ENCODE results near the gene INTS15. TPM values are rescaled to one million over a fixed set of nuclear protein-coding genes. Genes with fewer than 3 reads are reported as not detected.

The INTS15 gene
- total RNA-seq, 1 donor from 2014 or later = 18.6 TPM

DNA sequence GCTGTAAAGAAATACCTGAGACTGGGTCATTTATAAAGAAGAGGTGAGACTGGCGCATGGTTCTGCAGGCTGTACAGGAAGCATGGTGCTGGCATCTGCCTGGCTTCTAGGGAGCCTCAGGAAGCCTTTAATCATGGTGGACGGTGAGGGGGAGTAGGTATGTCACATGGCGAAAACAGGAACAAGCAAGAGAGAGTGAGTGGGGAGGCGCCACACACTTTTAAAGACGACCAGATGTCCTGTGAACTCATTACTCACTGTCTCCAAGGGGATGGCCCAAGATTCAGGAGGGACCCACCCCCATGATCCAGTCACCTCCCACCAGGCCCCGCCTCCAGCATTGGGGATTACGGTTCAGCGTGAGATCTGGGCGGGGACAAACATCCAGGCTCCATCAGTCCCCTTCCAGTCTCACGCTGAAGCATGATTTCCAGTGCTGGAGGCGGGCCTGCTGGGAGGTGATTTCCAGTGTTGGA lies 50.5 kb downstream of the INTS15 start:
- H3K27ac ChIP-seq (ENCODE audit: low read depth, low read length) = no peak overlapping the region
- H2AFZ ChIP-seq (ENCODE audit: low read depth, low read length) = no peak overlapping the region
- no peak overlapping the region for H3K4me3 ChIP-seq (ENCODE audit: insufficient read depth, low read depth, low read length)
- peaks cover 28% of the 10 kb centered on the region for H3K36me3 Mint-ChIP-seq (ENCODE audit: low read depth, unreplicated experiment)
- H3K4me1 Mint-ChIP-seq (ENCODE audit: low read depth, unreplicated experiment) = peaks cover 12% of the 10 kb centered on the region
- peaks cover 4% of the 10 kb centered on the region for H3K36me3 ChIP-seq (ENCODE audit: insufficient read depth, low read length)
- no peak for TF ChIP-seq EZH2 (IDR thresholded peaks at IDR 0.05; ENCODE audit: insufficient read depth, low read length)
- TF ChIP-seq, protein P1, sequence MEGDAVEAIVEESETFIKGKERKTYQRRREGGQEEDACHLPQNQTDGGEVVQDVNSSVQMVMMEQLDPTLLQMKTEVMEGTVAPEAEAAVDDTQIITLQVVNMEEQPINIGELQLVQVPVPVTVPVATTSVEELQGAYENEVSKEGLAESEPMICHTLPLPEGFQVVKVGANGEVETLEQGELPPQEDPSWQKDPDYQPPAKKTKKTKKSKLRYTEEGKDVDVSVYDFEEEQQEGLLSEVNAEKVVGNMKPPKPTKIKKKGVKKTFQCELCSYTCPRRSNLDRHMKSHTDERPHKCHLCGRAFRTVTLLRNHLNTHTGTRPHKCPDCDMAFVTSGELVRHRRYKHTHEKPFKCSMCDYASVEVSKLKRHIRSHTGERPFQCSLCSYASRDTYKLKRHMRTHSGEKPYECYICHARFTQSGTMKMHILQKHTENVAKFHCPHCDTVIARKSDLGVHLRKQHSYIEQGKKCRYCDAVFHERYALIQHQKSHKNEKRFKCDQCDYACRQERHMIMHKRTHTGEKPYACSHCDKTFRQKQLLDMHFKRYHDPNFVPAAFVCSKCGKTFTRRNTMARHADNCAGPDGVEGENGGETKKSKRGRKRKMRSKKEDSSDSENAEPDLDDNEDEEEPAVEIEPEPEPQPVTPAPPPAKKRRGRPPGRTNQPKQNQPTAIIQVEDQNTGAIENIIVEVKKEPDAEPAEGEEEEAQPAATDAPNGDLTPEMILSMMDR (IDR thresholded peaks at IDR 0.05; ENCODE audit: insufficient read depth, low read depth, low read length) = no peak
- H3K27me3 ChIP-seq (ENCODE audit: insufficient read depth, low read length) = no peaks in the 10 kb centered on the region
- peaks cover 41% of the 10 kb centered on the region for H4K20me1 ChIP-seq (ENCODE audit: insufficient read depth, low read length)
- peaks cover 52% of the 10 kb centered on the region for H3K79me2 ChIP-seq (ENCODE audit: insufficient read depth, low read length)
- H3K27me3 Mint-ChIP-seq (ENCODE audit: low read depth, unreplicated experiment) = no peaks in the 10 kb centered on the region
- H3K4me1 ChIP-seq (ENCODE audit: insufficient read depth, low read length) = peaks cover 11% of the 10 kb centered on the region
- DNase-seq (ENCODE audit: low read depth) (peak; percentile 14), FAIRE-seq (no peak)
- no peak overlapping the region for H3K27ac Mint-ChIP-seq (ENCODE audit: unreplicated experiment)
- H3K4me2 ChIP-seq (ENCODE audit: low read length) = no peak overlapping the region
- no peaks in the 10 kb centered on the region for H3K9me3 ChIP-seq (ENCODE audit: insufficient read depth, low read depth, low read length)
- H3K9ac ChIP-seq (ENCODE audit: low read length) = no peak overlapping the region
- peaks cover 1% of the 10 kb centered on the region for H3K9me3 Mint-ChIP-seq (ENCODE audit: unreplicated experiment)
- no peak overlapping the region for H3K4me3 Mint-ChIP-seq (ENCODE audit: unreplicated experiment)

DNA sequence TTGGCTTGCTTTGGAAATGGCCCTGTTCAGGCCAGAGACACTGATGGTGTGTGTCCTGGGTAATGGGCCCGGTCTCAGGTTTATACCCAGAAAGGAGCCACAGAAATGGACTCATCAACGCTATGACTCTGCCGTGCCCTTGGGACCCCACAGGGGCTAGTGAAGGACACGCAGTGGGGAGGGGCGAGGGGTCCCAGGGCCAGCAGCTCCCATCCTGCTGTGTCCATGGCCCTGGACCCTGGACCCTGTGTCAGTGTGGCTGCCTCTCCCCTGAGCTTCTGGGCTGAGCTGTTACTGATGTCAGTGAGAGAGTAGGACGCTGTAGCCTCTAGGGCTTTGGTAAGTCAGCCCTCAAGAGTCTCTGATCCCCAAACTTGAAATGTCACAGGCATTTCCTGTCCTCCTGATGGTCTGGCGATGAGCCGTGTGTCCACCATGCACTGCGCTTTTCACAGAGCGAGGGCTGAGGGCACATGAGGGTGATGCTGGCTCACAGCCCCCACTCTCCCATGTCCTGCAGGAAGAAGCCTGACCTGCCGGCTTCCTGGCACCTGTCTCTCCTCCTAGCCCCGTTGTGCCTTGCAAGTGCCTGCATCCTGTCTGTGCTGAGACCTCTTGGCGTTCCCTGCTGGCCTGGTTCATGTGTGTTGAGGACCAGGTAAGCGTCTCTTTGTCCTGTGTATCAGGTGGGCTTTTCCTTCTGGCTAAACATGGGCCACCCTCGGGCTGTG lies 51.6 kb downstream of the INTS15 start:
- Mint-ChIP-seq H3K9me3 (ENCODE audit: unreplicated experiment) (peaks cover 1% of the 10 kb centered on the region), H3K27me3 (ENCODE audit: low read depth, unreplicated experiment) (no peaks in the 10 kb centered on the region), H3K36me3 (ENCODE audit: low read depth, unreplicated experiment) (peaks cover 28% of the 10 kb centered on the region), H3K4me3 (ENCODE audit: unreplicated experiment) (no peak overlapping the region), H3K4me1 (ENCODE audit: low read depth, unreplicated experiment) (peaks cover 12% of the 10 kb centered on the region), H3K27ac (ENCODE audit: unreplicated experiment) (no peak overlapping the region)
- no peak for TF ChIP-seq EZH2 (IDR thresholded peaks at IDR 0.05; ENCODE audit: insufficient read depth, low read length)
- TF ChIP-seq, protein P1 (IDR thresholded peaks at IDR 0.05; ENCODE audit: insufficient read depth, low read depth, low read length) = no peak
- no peak overlapping the region for H3K9ac ChIP-seq (ENCODE audit: low read length)
- no peak overlapping the region for H3K27ac ChIP-seq (ENCODE audit: low read depth, low read length)
- H2AFZ ChIP-seq (ENCODE audit: low read depth, low read length) = no peak overlapping the region
- peaks cover 11% of the 10 kb centered on the region for H3K4me1 ChIP-seq (ENCODE audit: insufficient read depth, low read length)
- DNase-seq (ENCODE audit: low read depth) (no peak), FAIRE-seq (no peak)
- no peak overlapping the region for H3K4me2 ChIP-seq (ENCODE audit: low read length)
- H3K36me3 ChIP-seq (ENCODE audit: insufficient read depth, low read length) = peaks cover 4% of the 10 kb centered on the region
- H4K20me1 ChIP-seq (ENCODE audit: insufficient read depth, low read length) = peaks cover 47% of the 10 kb centered on the region
- H3K9me3 ChIP-seq (ENCODE audit: insufficient read depth, low read depth, low read length) = no peaks in the 10 kb centered on the region
- H3K27me3 ChIP-seq (ENCODE audit: insufficient read depth, low read length) = no peaks in the 10 kb centered on the region
- H3K79me2 ChIP-seq (ENCODE audit: insufficient read depth, low read length) = peaks cover 53% of the 10 kb centered on the region
- no peak overlapping the region for H3K4me3 ChIP-seq (ENCODE audit: insufficient read depth, low read depth, low read length)

DNA sequence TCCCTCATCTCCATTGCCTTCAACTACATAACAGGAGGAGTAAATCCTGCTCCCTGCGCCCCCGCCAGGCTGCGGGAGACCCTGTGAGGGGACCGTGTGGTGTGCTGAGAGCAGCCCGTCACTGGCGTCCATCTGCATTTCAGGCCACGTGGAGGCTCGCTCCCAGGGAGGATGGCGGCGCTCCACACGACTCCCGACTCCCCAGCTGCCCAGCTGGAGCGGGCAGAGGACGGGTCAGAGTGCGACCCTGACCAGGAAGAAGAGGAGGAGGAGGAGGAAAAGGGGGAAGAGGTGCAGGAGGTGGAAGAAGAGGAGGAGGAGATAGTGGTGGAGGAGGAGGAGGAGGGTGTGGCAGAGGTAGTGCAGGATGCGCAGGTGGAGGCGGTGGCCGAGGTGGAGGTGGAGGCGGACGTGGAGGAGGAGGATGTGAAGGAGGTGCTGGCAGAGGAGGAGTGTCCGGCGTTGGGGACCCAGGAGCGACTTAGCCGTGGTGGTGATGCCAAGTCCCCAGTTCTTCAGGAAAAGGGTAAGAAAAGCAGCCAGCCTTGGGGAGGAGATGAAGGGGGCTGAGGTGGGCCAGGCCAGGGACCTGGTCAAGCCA lies 52.5 kb downstream of the INTS15 start:
- Mint-ChIP-seq H3K4me3 (ENCODE audit: unreplicated experiment) (no peak overlapping the region), H3K27me3 (ENCODE audit: low read depth, unreplicated experiment) (no peaks in the 10 kb centered on the region), H3K27ac (ENCODE audit: unreplicated experiment) (no peak overlapping the region), H3K9me3 (ENCODE audit: unreplicated experiment) (peaks cover 1% of the 10 kb centered on the region), H3K36me3 (ENCODE audit: low read depth, unreplicated experiment) (peaks cover 34% of the 10 kb centered on the region), H3K4me1 (ENCODE audit: low read depth, unreplicated experiment) (peaks cover 12% of the 10 kb centered on the region)
- Histone ChIP-seq H3K4me1 (ENCODE audit: insufficient read depth, low read length) (peaks cover 11% of the 10 kb centered on the region), H3K36me3 (ENCODE audit: insufficient read depth, low read length) (peaks cover 4% of the 10 kb centered on the region), H3K27ac (ENCODE audit: low read depth, low read length) (no peak overlapping the region), H4K20me1 (ENCODE audit: insufficient read depth, low read length) (peaks cover 54% of the 10 kb centered on the region), H2AFZ (ENCODE audit: low read depth, low read length) (no peak overlapping the region), H3K79me2 (ENCODE audit: insufficient read depth, low read length) (peaks cover 53% of the 10 kb centered on the region), H3K9ac (ENCODE audit: low read length) (no peak overlapping the region), H3K4me3 (ENCODE audit: insufficient read depth, low read depth, low read length) (no peak overlapping the region), H3K4me2 (ENCODE audit: low read length) (no peak overlapping the region), H3K9me3 (ENCODE audit: insufficient read depth, low read depth, low read length) (no peaks in the 10 kb centered on the region), H3K27me3 (ENCODE audit: insufficient read depth, low read length) (no peaks in the 10 kb centered on the region)
- TF ChIP-seq, protein P1 (IDR thresholded peaks at IDR 0.05; ENCODE audit: insufficient read depth, low read depth, low read length) = no peak
- no peak for TF ChIP-seq EZH2 (IDR thresholded peaks at IDR 0.05; ENCODE audit: insufficient read depth, low read length)
- FAIRE-seq (no peak), DNase-seq (ENCODE audit: low read depth) (no peak)

All from astrocyte (in vitro differentiated cells and primary cell).